Forelimb muscle (tissue), 1 donor: ENCODE results near the gene CFAP46. TPM values are rescaled to one million over a fixed set of nuclear protein-coding genes. Genes with fewer than 3 reads are reported as not detected.

Experiments used
- DNase-seq: peaks from one replicate; pipeline ENCODE4 v3.0.0-alpha.2; 2013; ENCODE audit warnings: low read depth
- polyA plus RNA-seq: library from polyadenylated mRNA; unstranded; fragments of 120-200 nt; gene quantifications from one replicate; pipeline ENCODE4 v1.2.1, GENCODE V29; 2013; ENCODE audit not compliant: insufficient read length

The CFAP46 gene
- polyA plus RNA-seq, 1 donor = 0.24 TPM

DNA sequence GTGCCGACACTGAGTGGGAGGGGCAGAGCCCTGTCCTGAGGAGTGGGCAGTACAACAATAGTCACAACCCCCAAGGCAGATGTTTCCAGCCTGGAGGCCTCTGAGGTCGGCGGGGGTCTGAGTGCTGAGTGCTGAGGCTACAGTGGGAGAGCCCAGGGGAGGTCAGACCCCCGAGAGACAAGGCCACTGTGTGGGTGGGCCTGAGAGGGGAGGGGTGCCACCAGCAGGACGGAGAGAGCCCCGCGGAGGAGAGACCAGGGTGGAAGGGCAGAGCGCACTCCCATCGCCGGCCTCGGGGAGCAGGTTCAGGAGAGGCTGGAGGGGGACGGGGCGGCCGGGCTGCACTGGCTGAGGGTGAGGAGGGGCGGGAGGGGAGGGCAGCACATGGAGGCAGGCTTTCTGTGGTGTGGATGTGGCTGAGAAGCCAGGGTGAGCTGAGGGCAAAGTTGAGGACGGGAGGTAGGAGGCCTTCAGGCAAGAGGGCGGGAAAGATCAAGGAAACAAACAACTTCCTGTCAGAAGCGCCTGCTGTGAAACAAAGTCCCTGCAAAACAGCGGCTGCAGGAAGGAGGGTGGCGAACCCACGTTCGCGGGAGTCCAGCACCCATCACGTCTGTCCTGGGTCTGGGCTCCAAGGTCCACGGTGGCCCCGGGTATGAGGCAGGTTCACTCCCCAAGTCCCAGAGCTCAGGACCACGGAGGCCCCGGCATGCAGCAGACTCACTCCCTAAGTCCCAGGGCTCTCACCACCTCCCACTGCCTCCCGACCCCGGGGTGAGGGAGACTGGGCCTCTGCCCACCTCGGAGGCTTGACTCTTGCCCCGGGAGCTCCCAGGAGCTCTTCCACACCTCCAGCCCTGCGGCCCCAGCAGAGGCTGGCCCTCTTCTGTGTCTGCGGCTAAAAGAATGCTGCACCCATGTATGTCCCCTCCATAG is 79.6 kb downstream of the CFAP46 start:
- DNase-seq = no peak

DNA sequence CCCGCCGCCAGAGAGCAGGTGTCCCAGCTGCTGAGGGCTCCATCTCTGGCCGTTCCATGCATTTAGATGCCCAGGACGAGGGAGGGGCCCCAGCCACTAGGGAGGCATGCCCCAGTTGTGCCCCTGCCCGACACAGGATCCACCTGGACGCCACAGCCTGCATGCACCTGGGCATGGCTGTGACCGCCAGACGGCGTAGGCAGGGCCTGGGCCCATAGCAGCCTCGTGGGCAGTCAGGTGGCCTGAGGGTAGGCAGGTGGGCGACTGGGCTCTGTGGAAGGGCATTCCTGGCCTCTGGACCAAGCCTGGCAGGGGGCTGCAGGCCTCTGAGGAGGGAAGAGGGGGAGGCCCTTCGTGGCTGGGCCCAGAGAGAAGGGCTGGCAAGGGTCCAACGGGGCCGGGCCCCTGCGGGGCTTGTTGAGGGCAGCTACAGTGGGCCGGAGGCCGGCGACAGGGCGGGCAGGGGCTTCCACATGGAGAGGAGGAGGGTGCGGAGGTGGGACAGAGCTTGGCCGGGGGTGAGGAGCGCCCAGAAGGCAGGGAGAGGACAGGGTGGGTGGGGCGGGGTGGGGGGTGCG is 80.4 kb downstream of the CFAP46 start:
- DNase-seq = no peak

GRCh38 chr10:132861116-132861691 is 81.2 kb downstream of the CFAP46 start:
- DNase-seq = no peak

- no peak for DNase-seq
Observed at GRCh38 chr10:132860532-132860931, 81.8 kb downstream of the CFAP46 start.

DNA sequence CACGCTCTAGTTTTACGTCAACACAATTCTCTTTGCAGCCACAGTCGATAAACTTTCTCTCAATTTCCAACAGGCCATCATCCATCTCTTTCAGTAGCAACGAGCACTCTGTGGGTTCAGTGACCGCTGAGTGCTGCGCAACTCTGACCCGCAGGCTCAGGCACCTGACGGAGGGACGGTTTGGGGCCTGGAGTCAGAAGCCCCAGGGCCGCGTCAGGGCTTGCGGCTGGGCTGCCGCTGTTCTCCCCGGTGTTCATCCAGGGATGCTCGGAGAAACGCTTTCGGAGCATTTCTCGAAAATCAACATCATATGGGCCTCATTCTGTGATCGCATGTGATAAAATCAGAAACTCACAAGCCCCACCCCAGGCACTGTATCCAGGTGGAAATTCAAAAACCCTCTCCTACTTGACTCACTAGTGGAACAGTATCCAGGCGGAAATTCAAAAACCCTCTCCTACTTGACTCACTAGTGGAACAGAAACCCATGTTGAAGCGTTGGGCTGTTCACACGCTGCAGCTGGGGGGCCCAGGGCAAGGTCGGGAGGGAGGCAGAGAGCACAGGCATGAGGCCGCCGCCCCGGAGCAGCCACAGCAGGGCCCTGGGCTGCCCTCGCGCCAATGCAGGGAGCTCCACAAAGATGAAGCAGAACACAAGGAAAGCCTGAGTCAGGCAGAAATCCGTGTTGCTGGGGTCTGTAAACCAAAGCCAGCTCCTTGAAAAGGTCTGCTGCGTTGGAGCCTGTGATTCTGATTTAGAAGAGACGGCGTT is 83.1 kb downstream of the CFAP46 start:
- DNase-seq = no peak

- no peak for DNase-seq
Observed at GRCh38 chr10:132858121-132859081, 84.0 kb downstream of the CFAP46 start.

GRCh38 chr10:132856869-132857524 is 85.4 kb downstream of the CFAP46 start:
- no peak for DNase-seq

DNA sequence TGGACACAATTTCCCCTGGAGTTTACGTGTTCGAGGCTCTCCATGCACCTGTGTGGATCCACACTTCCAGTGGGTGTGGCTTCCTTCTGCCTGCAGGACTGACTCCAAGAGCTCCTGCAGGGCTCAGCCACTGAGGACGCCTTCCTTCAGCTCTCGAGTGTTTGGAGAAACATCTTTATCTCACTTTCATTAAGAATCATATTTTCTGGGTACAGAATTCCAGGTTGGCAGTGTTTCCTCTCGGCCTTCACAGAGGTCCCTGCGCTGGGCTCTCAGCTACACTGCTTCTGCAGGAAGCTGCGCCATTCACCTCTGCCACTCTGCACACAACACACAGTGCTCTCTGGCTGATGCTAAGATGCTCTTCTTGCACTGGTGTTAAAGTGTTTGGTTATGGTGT is 86.5 kb downstream of the CFAP46 start:
- DNase-seq = no peak

DNA sequence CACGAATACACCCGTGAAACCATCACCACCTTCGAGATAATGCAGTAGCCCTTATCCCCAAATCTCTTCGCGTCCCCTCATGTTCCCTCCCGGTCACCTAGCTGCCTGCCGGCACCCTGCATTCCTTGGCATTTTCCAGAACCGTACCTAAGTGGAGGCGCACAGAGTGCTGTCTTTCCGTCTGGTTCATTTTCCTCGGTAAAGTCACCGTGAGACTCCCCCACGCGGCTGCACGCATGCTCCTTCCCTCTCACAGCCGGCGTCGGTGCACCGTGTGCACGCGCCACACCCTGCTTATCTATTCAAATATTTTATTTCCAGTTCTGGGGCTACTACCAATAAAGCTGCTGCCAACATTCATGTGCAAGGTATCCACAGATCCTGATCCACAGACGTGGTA is 90.9 kb downstream of the CFAP46 start:
- no peak for DNase-seq

DNA sequence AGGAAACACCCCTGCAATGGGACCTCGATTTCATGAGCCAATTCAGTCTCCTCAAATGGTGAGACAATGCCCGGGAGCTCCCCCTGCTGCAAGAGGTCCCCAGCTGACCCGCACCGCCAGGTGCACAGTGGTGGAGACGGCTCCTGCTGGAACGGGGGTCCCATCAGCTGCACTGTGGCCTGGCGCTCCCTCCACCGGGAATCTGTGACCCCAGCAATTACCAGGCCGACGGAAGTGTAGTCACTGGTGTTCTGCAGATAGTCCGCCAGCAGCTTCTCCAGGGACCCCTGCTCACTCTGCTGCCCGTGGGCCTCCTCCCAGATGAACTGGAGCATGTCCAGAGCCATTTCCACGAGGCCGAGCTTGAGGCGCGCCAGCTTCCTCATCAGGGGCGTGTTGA is 91.5 kb downstream of the CFAP46 start:
- no peak for DNase-seq

DNA sequence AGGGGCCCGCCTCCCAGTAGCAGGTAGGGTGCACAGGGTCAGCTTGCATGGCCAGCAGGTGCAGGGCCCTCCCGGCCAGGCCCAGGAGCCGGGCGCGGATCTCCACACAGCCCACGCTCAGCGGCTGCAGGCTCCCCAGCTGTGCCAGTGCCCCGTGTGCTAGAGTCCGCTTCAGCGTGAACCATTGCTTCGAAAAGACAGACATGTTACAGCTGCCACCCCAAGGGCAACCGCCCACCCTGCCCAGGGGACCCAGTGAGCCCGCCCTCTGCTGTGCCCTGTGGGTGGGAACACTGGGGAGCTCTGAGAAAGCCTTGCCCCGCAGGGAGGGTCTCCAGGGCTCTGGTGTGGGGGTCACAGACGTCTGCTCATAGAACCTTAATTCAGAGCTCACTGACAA is 92.1 kb downstream of the CFAP46 start:
- DNase-seq = no peak

DNA sequence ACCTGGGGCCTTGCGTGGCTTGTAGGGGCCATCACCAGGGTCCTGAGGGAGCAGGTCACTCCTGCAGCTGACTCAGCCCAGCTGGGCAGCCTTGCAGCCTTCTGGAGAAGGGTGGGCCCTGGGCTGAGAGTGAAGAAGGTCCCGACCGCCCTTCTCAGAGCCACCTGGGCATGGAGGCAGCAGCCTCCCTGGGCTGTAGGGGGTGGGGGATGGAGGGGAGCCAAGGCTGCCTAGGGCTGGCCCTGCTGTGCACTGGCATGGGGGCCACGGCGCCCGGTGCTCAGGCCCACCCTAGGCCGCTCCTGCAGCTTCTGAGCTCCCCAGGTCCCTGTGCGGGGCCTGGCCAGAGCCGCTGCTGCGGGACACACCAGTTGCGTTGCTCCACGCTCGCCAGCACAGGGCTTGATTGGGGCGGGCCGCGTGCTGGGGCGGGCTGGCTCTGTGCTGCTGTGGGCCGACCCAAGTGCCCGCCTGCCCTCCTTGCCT is 92.8 kb downstream of the CFAP46 start:
- no peak for DNase-seq

GRCh38 chr10:132848951-132849545 is 93.3 kb downstream of the CFAP46 start:
- no peak for DNase-seq

- no peak for DNase-seq
Observed at GRCh38 chr10:132848291-132848701, 94.1 kb downstream of the CFAP46 start.

DNA sequence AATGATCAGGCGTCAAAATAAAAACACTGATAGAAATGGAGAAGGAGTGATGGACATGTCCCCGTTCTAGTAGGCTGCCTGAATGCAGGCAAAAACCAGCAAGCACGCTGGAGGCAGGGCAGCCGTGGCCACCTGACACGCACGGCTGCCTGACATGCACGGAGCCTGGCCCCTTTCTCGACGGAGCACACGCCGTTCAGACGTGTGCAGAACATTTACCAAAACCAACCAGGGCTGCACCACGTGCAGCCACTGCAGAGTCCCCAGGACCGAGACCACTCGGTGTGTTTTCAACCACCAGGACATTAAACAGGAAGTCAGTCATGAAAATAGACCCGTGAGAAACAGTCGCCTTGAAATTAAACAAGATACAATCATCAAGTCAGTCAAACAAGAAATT is 94.5 kb downstream of the CFAP46 start:
- no peak for DNase-seq

DNA sequence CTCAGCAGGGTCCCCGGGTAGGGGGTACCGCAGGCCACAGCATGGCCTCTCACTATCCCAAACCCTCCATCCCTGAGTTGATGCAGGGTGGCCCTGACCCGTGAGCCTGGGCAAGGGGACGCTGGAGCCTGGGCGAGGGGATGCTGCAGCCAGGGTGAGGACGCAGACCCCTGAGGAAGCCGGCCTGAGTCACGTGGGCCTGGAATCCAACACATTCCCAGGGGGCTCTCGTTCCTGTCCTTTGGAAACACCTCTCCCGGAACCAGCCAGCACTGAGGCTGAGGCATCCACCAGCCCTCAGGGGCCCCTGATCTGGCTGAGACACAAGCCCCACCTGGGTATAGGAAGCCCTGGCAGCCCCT is 95.0 kb downstream of the CFAP46 start:
- no peak for DNase-seq

GRCh38 chr10:132846631-132847415 is 95.5 kb downstream of the CFAP46 start:
- no peak for DNase-seq

DNA sequence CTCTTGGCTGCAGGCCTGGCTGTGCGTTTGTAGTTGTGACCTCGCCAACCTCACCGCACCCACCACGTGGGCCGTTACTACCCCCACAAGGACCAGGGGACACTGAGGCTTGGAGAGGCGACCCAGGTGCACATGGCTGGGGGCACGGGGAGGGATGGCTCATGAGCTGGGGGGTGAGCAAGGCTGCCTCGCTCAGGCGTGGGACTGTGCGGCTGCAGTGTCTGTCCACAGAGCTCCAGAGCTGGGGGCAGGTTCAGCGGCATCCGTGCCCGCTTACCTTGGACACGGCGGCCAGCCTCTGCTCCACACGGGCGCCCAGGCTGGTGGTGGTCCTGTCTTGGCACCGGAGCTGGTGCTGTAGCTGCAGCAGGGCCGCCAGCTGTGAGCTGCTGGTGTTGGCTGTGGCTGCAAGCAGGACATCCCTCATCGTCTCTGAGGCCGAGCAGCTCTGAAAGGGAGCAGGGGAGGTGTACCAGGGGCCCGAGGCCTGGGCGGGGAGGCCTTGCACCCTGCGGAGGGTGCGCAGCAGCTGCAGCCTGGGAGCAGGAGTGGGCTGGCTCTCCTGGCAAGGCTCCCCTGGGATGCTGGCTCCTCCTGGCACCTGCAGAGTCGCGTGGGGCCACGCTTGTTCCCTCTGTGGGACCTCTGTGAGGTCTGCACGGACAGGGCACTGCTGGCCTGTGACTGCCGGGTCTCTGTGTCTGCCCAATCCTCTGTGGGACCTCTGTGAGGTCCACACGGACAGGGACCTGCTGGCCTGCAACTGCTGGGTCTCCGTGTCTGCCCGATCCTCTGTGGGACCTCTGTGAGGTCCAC is 96.4 kb downstream of the CFAP46 start:
- no peak for DNase-seq
